Stimulated activated CD8-positive, alpha-beta memory T cell treated with anti-CD3 and anti-CD28 coated beads, Interleukin-15, amount 100 ng/mL, for 1 hour (primary cell): ENCODE data around the gene NRG3.
"Not testable (repeated sequence)": the region's sequence is repeated elsewhere in the genome, so short reads cannot be mapped to it uniquely, and the experiment has no call there.

Experiments used
- DNase-seq: peaks from one replicate; pipeline ENCODE4 v3.0.0-alpha.2; 2020; ENCODE audit warnings: low read depth

The NRG3 gene

DNA sequence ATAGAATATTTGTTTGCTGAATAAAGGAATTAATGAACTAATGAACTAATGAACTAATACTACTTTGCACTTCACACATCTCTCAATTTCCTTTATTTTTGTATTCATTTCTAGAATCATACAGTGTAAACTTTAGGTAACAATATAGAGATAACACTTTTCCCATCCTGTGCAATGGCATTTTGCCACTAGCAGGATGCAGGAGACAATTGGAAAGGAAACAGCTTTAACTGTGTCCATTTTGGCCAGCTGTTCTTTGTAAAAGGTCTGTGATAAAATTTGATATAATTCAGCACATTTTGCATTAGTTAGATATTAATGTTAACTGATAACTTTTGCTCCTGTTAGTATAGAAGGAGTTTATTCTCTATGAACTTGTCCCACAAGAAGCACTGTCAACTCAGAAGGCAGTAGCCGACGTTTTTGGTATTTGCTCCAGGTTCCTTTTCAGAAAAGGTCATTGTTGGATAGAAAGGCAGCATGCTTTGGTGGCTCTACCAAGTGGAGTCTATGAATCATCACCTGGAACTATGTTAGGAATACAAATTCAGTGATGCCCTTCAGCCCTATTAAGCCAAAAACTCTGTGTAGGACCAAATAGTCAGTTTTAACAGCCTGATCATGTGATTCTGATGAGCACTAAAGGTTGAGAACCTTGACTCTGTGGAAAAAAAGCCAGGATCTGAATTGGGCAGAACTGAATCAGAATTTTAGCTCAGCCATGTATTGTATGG, 86.6 kb downstream of the NRG3 start:
- no peak for DNase-seq

DNA sequence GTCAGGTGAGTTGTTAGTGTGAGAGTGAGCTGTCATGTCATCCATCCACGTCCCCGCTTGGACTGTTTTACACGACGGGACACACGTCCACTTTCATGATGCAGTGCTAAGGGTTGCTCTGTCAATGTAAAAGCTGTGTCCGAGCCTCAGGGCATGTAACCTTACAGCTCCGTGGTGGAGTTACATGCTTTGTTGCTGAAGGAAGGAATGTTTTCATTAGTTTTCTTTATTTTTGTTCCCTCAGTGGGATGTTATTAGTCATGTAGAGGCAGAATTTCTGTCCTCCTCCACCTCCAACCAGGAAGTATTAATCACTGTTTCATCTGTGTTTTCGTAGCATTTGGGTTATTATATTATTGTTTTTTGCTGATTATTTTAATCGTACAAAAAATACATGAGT, 88.6 kb downstream of the NRG3 start:
- no peak for DNase-seq

GRCh38 chr10:81967716-81968115, 92.7 kb downstream of the NRG3 start:
- no peak for DNase-seq

- DNase-seq, result no peak
Observed at GRCh38 chr10:81969136-81969535, 94.1 kb downstream of the NRG3 start.

DNA sequence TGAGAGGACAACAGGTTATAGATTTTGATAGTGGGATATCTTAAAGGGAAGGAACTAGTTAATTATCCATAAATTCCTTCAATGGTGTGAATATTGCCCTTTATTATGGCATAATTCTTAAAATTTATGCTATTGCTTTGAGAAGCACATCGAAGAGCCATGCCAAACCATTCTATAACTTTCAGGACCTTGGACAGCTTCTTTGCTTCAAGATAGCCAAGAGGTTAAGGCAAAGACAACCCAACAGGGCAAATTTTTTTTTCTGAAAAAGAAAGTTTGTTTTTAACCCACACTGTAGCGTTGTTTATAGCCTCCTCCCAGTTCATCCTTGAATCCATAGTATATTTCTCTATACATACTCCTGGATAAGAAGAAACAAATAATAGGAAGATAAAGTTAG, 103.2 kb downstream of the NRG3 start:
- DNase-seq, result no peak

- DNase-seq, result no peak
Observed at GRCh38 chr10:81981724-81982123, 106.7 kb downstream of the NRG3 start.

DNA sequence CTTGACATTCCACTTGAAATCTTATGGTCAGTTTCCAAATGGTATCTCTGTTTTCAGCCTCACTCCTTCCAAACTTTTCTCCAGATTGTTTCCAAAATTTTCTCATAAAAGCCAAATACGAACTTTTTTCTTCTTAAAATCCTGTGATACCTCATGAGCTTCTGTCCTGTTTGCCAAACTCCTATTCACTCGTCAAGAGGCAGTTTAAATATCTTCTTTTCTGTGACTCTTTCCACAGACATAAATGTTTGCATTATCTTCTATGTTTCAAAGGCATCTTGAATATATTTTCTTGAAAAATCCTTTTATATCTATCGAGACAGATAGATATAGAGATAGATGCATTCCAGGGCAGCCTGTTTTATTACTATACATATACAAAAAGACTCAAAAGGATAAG, 109.4 kb downstream of the NRG3 start:
- DNase-seq, result no peak

- no peak for DNase-seq
Observed at GRCh38 chr10:81995254-81995653, 120.3 kb downstream of the NRG3 start.

GRCh38 chr10:81996927-81997326, 121.9 kb downstream of the NRG3 start:
- no peak for DNase-seq

DNA sequence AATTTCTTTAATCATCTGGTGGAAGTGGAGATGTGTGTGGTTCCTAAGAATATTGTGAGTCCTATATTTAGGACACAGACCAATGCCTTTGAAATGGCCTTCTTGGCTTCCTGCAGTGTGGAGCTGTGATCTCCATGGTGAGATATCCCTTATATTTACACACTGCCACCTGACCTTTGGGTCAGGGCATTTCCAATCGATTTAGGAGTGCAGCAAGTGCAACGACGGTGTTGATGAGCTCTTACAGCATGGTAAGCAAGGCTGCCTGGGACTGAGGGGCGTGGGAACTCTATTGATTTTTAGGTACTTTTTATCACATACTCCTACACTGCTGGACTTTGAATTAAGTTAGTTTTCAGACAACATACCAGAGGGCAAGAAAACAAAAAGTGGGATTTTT, 146.0 kb downstream of the NRG3 start:
- DNase-seq, result no peak

- no peak for DNase-seq
Observed at GRCh38 chr10:82027711-82028110, 152.7 kb downstream of the NRG3 start.

- no peak for DNase-seq
Observed at GRCh38 chr10:82037076-82037475, 162.1 kb downstream of the NRG3 start.

- no peak for DNase-seq
Observed at GRCh38 chr10:82038587-82038986, 163.6 kb downstream of the NRG3 start.

GRCh38 chr10:82040336-82040735, 165.3 kb downstream of the NRG3 start:
- DNase-seq, result no peak

- DNase-seq, result no peak
Observed at GRCh38 chr10:82041018-82041417, 166.0 kb downstream of the NRG3 start.

GRCh38 chr10:82056391-82056790, 181.4 kb downstream of the NRG3 start:
- DNase-seq, result no peak

DNA sequence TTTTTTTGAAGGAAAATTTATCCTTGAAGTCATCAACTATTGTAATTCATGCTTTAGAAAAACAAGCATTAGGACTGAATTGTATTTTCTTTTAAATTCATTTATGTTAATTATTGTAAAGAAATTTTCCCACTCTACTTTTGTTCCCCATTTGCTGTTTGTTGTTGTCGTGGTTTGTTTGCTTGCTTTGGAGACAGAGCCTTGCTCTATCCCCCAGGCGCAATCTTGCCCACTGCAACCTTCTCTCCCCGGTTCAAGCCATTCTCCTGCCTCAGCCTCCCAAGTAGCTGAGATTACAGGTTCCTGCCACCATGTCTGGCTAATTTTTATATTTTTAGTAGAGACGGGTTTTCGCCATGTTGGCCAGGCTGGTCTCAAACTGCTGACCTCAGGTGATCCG, 192.2 kb downstream of the NRG3 start:
- DNase-seq, result not testable (repeated sequence)

DNA sequence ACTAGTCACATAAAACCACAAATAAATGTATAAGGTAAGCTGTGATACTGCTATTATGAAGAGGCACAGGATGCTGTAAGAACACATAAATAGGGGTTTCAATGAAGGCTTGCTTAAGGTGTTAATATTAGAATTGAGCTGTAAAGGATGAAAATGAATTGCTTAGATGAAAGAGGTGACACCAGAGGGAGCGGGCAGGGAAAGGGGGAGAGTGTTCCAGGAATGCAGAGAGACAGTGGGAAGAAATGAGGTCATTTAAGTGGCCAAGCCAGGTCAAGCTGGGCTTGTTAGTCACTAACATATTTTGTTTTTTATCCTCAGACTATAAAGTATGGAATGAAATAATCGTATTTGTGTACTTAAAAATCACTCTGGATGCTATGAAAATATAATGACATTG, 193.5 kb downstream of the NRG3 start:
- DNase-seq, result no peak

DNA sequence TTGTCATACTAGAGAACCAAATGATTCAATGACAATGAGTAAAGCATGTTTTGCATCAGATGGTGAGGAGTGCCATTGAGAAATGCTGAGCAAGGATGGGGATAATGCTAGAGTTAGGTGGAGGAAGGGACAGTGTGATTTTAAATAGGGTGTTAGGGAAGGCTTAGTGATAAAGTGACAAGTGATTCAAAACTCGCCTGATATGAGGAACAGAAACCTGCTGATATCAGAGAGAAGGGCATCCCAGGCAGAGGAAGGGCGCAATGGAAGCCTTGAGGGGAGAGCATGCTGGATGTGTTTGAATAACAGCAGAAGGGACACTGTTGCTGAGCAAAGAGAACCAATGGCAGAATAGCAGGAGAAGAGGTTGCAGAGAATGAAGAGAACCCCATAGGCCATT, 196.2 kb downstream of the NRG3 start:
- no peak for DNase-seq

GRCh38 chr10:82072124-82072523, 197.1 kb downstream of the NRG3 start:
- no peak for DNase-seq

- no peak for DNase-seq
Observed at GRCh38 chr10:82075605-82076004, 200.6 kb downstream of the NRG3 start.

- no peak for DNase-seq
Observed at GRCh38 chr10:82084496-82084895, 209.5 kb downstream of the NRG3 start.

GRCh38 chr10:82084904-82085303, 209.9 kb downstream of the NRG3 start:
- DNase-seq, result no peak

DNA sequence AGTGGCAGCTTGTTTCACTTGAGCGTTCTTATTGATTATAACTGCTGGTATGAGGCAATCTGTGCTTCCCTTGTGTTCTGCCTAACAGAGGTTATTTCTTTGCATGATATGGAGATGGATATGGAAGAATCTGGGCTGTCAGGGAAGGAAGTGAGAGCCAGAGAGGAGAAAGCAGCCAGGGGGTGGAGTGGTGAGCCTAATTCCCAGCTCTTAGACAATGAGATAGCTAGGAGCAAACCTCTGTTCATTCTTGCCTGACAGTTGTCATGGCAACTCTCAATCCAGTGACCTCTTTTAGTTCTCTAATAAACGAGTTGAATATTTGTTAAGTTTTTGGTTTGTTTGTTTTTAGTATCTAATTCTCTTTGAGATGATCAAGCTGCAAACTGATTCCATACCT, 214.3 kb downstream of the NRG3 start:
- DNase-seq, result no peak

DNA sequence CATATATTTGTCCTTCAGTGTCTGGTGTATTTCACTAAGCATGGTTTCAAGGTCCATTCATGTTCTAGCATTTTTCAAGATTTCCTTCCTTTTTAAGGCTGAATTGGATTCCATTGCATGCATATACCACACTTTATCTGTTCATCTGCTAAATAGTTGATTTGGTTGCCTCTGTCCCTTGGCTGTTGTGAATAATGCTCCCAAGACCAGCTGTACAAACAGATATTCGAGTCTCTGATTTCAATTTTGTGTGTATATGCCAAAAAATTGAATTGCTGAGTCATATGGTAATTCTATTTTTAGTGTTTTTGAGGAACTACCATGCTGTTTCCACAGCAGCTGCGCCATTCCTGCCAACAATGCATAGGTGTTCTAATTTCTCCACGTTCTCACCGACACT, 216.4 kb downstream of the NRG3 start:
- no peak for DNase-seq
